NCI-H1092 (cell line): Measurements from ENCODE around the gene ZNF407.

Experiments
- DNase-seq: peaks from one replicate; lab custom pipeline; 2025; lab: John Stamatoyannopoulos, UW

ZNF407 gene

GRCh38 chr18:75053028-75053629, 455.5 kb downstream of the ZNF407 start:
- no peak for DNase-seq

GRCh38 chr18:75054046-75054445, 456.4 kb downstream of the ZNF407 start:
- peak; percentile 50 for DNase-seq

GRCh38 chr18:75054611-75055010, 456.9 kb downstream of the ZNF407 start:
- DNase-seq, result no peak

- no peak for DNase-seq
Observed at GRCh38 chr18:75057169-75057960, 459.7 kb downstream of the ZNF407 start.

GRCh38 chr18:75060185-75060584, 462.5 kb downstream of the ZNF407 start:
- no peak for DNase-seq

GRCh38 chr18:75062297-75062886, 464.7 kb downstream of the ZNF407 start:
- DNase-seq, result no peak

- no peak for DNase-seq
Observed at GRCh38 chr18:75063196-75063595, 465.5 kb downstream of the ZNF407 start.

GRCh38 chr18:75063615-75064512, 466.2 kb downstream of the ZNF407 start:
- no peak for DNase-seq

GRCh38 chr18:75064513-75064905, 466.8 kb downstream of the ZNF407 start:
- DNase-seq, result no peak

- peak; percentile 79 for DNase-seq
Observed at GRCh38 chr18:75065251-75066000, 467.8 kb downstream of the ZNF407 start.

- no peak for DNase-seq
Observed at GRCh38 chr18:75066021-75066880, 468.6 kb downstream of the ZNF407 start.

GRCh38 chr18:75066936-75067335, 469.3 kb downstream of the ZNF407 start:
- no peak for DNase-seq

GRCh38 chr18:75067996-75068645, 470.5 kb downstream of the ZNF407 start:
- DNase-seq, result no peak

GRCh38 chr18:75068682-75069435, 471.2 kb downstream of the ZNF407 start:
- no peak for DNase-seq

- DNase-seq, result no peak
Observed at GRCh38 chr18:75070235-75070624, 472.6 kb downstream of the ZNF407 start.

- peak; percentile 23 for DNase-seq
Observed at GRCh38 chr18:75070625-75071483, 473.2 kb downstream of the ZNF407 start.

GRCh38 chr18:75071484-75071785, 473.8 kb downstream of the ZNF407 start:
- no peak for DNase-seq

- DNase-seq, result no peak
Observed at GRCh38 chr18:75071866-75072671, 474.4 kb downstream of the ZNF407 start.
